ENCODE data around the gene FLNC.

FLNC gene

GRCh38 chr7:128860158-128861073 is 30.2 kb downstream of the FLNC start:
- Histone ChIP-seq H3K36me3 (ENCODE audit: insufficient read depth, low read length) (peaks cover 5% of the 10 kb centered on the region), H2AFZ (ENCODE audit: low read depth, low read length) (no peak overlapping the region), H3K4me1 (ENCODE audit: insufficient read depth, low read length) (peaks cover 16% of the 10 kb centered on the region), H3K4me3 (ENCODE audit: low read length) (no peak overlapping the region), H3K27me3 (ENCODE audit: insufficient read depth, low read length) (peaks cover 4% of the 10 kb centered on the region), H3K9me3 (ENCODE audit: low read length) (no peaks in the 10 kb centered on the region)

- Histone ChIP-seq H3K4me3 (ENCODE audit: low read length) (peak overlapping the region; percentile 66), H3K4me1 (ENCODE audit: insufficient read depth, low read length) (peaks cover 16% of the 10 kb centered on the region), H3K36me3 (ENCODE audit: insufficient read depth, low read length) (peaks cover 16% of the 10 kb centered on the region)
Measured at GRCh38 chr7:128861957-128862570, 31.9 kb downstream of the FLNC start.

DNA sequence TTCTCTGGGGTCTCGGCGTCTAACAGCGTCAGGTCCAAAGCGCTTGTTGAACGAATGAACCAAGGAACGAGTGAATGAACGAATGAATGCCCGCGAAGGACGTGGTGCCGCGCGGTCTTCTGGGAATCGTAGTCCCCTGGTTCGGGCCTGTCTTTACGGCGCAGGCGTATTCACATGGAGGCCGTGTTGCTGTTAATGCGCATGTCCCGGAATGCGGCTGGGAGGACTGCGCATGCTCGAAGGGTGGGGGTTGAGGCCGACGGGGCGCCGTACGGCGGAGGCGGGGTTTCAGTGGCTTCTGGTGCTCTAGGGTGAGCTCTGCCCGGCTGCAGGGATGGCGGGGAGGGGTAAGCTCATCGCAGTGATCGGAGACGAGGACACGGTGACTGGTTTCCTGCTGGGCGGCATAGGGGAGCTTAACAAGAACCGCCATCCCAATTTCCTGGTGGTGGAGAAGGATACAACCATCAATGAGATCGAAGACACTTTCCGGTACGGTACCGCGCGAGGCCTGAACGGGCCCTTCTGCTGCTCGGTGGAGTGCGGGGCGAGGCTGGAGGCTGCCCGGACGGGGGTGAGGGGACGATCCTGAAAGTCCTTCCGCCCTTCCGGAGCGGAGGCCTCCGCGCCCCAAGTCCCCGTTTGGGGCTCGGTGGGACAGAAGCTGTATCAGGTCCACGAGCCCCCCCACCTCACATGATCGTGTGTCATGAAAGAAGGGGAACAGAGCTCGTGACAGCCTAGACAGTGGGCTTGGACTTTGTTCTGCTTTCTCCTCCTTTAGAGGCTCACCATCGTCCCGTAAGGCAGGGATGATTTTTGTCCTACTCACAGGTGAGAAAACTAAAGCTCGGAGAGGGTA is 32.6 kb downstream of the FLNC start, which contains the start of gene ATP6V1F:
Gene ATP6V1F (plus strand): TSS at position 286 of the 862 bp plus-strand sequence. CDS start 49 bp downstream, at position 335.
- H3K27me3 ChIP-seq (ENCODE audit: insufficient read depth, low read length): no peaks in the 10 kb centered on the region
- H2AFZ ChIP-seq (ENCODE audit: low read depth, low read length): peak within 1 kb of the TSS; percentile 50
- H3K9me3 ChIP-seq (ENCODE audit: low read length): no peaks in the 10 kb centered on the region
- H3K36me3 ChIP-seq (ENCODE audit: insufficient read depth, low read length): peaks cover 16% of the 10 kb centered on the region
- H3K4me1 ChIP-seq (ENCODE audit: insufficient read depth, low read length): peaks cover 16% of the 10 kb centered on the region
- peak within 1 kb of the TSS; percentile 66 for H3K4me3 ChIP-seq (ENCODE audit: low read length)

More at GRCh38 chr7:128861957-128862570, 31.9 kb downstream of the FLNC start:
- no peaks in the 10 kb centered on the region for H3K9me3 ChIP-seq (ENCODE audit: low read length)
- peak overlapping the region; percentile 50 for H2AFZ ChIP-seq (ENCODE audit: low read depth, low read length)
- H3K27me3 ChIP-seq (ENCODE audit: insufficient read depth, low read length): no peaks in the 10 kb centered on the region

- no peaks in the 10 kb centered on the region for H3K27me3 ChIP-seq (ENCODE audit: insufficient read depth, low read length)
- H2AFZ ChIP-seq (ENCODE audit: low read depth, low read length): no peak overlapping the region
- no peaks in the 10 kb centered on the region for H3K9me3 ChIP-seq (ENCODE audit: low read length)
- peaks cover 16% of the 10 kb centered on the region for H3K4me1 ChIP-seq (ENCODE audit: insufficient read depth, low read length)
- H3K36me3 ChIP-seq (ENCODE audit: insufficient read depth, low read length): peaks cover 16% of the 10 kb centered on the region
- peak overlapping the region; percentile 66 for H3K4me3 ChIP-seq (ENCODE audit: low read length)
Measured at GRCh38 chr7:128863433-128863989, 33.3 kb downstream of the FLNC start.

DNA sequence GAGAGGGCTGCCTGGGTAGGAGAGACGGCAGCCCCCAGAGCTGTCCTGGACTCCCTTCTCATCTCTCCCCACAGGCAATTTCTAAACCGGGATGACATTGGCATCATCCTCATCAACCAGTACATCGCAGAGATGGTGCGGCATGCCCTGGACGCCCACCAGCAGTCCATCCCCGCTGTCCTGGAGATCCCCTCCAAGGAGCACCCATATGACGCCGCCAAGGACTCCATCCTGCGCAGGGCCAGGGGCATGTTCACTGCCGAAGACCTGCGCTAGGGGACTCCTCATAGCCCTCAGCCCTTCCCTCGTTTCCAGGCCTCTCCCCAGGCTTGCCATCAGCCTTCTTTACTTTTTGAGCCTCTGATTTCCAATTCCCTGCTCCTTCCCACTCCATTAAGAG is 35.1 kb downstream of the FLNC start:
- Histone ChIP-seq H2AFZ (ENCODE audit: low read depth, low read length) (no peak overlapping the region), H3K27me3 (ENCODE audit: insufficient read depth, low read length) (no peaks in the 10 kb centered on the region), H3K36me3 (ENCODE audit: insufficient read depth, low read length) (peaks cover 16% of the 10 kb centered on the region), H3K4me1 (ENCODE audit: insufficient read depth, low read length) (peaks cover 8% of the 10 kb centered on the region), H3K9me3 (ENCODE audit: low read length) (no peaks in the 10 kb centered on the region), H3K4me3 (ENCODE audit: low read length) (no peak overlapping the region)

DNA sequence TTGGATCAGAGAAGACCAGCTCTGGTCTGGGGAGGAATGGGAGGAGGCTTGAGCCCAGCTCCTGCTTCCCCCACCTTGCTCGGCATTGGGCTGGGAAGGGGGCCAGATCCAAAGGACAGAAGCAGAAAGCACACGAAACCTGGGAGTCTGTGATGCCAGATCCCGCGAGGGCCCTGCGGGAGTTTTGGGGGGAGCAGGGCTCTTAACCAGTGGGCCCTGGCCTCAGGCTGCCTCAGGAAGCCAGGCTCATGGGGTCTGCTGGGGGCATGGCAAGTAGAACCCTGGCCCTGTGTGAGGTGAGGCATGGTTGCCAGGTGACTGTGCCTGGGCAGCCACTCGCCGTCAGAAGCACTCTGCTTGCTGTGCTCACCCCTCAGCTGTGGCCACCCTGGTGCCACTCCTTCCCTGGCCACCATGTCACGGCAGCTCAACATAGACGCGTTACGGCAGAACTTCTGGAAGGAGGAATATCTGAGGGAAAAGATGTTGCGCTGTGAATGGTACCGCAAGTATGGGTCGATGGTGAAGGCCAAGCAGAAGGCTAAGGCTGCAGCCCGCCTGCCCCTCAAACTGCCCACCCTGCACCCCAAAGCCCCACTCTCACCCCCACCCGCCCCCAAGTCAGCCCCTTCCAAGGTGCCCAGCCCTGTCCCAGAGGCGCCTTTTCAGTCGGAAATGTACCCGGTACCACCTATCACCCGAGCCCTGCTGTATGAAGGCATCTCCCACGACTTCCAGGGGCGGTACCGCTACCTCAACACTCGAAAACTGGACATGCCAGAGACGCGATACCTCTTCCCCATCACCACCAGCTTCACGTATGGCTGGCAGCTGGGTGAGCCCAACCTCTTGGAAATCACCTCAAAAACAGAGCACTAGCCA is 36.0 kb downstream of the FLNC start:
- no peaks in the 10 kb centered on the region for H3K9me3 ChIP-seq (ENCODE audit: low read length)
- H3K4me1 ChIP-seq (ENCODE audit: insufficient read depth, low read length): peaks cover 8% of the 10 kb centered on the region
- H3K36me3 ChIP-seq (ENCODE audit: insufficient read depth, low read length): peaks cover 16% of the 10 kb centered on the region
- no peaks in the 10 kb centered on the region for H3K27me3 ChIP-seq (ENCODE audit: insufficient read depth, low read length)
- no peak overlapping the region for H3K4me3 ChIP-seq (ENCODE audit: low read length)
- H2AFZ ChIP-seq (ENCODE audit: low read depth, low read length): no peak overlapping the region

DNA sequence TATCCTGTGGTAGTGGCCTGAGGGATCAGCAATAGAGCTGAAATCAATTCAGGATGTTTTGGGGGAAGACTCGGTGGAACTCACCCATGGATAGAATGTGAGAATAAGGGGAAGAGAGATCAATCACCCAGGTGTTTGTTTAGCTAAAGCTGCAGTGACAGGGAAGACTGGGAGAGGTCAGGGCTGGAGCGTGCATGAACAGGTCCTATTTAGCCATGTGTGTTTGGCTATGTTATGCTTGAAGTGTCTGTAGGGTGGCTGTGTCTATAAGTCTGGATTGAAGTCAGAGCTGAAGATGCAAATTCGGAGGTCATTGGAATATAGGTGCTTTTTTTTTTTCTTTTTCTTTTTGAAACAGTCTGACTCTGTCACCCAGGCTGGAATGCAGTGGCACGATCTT is 37.0 kb downstream of the FLNC start:
- no peaks in the 10 kb centered on the region for H3K9me3 ChIP-seq (ENCODE audit: low read length)
- peaks cover 16% of the 10 kb centered on the region for H3K36me3 ChIP-seq (ENCODE audit: insufficient read depth, low read length)
- no peaks in the 10 kb centered on the region for H3K27me3 ChIP-seq (ENCODE audit: insufficient read depth, low read length)
- H2AFZ ChIP-seq (ENCODE audit: low read depth, low read length): no peak overlapping the region
- H3K4me3 ChIP-seq (ENCODE audit: low read length): no peak overlapping the region
- H3K4me1 ChIP-seq (ENCODE audit: insufficient read depth, low read length): peaks cover 8% of the 10 kb centered on the region

GRCh38 chr7:128867842-128868623 is 37.8 kb downstream of the FLNC start:
- H3K27me3 ChIP-seq (ENCODE audit: insufficient read depth, low read length): no peaks in the 10 kb centered on the region
- no peak overlapping the region for H3K4me3 ChIP-seq (ENCODE audit: low read length)

DNA sequence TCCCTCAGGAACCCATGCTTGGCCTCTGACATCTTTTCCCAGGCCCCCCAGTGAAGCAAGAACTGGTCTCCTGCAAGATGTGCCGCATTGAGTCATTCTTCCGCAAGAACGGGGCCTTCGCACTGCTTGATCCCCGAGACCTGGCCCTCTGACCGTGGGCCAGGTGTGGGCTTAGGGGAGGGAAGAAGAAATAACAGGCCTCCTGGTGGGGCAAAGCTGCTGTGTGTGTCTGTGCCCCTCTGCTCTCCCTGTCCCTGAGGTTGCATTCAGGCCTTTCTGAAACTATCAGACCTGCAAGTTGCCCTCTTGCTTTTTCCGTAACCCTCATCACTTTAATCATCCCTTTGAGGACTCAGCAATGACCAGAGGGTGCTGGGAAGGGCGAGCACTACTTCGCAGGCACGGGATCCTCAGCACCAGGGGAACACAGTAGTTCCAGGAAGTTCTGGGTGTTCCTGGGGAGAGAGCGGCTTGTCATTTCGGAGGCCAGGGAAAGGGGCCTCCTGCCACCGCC is 38.5 kb downstream of the FLNC start:
- Histone ChIP-seq H3K4me1 (ENCODE audit: insufficient read depth, low read length) (peaks cover 7% of the 10 kb centered on the region), H3K9me3 (ENCODE audit: low read length) (no peaks in the 10 kb centered on the region), H3K36me3 (ENCODE audit: insufficient read depth, low read length) (peaks cover 16% of the 10 kb centered on the region), H3K27me3 (ENCODE audit: insufficient read depth, low read length) (no peaks in the 10 kb centered on the region), H2AFZ (ENCODE audit: low read depth, low read length) (no peak overlapping the region), H3K4me3 (ENCODE audit: low read length) (peak overlapping the region; percentile 38)

More at GRCh38 chr7:128867842-128868623, 37.8 kb downstream of the FLNC start:
- Histone ChIP-seq H2AFZ (ENCODE audit: low read depth, low read length) (no peak overlapping the region), H3K9me3 (ENCODE audit: low read length) (no peaks in the 10 kb centered on the region), H3K36me3 (ENCODE audit: insufficient read depth, low read length) (peaks cover 16% of the 10 kb centered on the region), H3K4me1 (ENCODE audit: insufficient read depth, low read length) (peaks cover 8% of the 10 kb centered on the region)

DNA sequence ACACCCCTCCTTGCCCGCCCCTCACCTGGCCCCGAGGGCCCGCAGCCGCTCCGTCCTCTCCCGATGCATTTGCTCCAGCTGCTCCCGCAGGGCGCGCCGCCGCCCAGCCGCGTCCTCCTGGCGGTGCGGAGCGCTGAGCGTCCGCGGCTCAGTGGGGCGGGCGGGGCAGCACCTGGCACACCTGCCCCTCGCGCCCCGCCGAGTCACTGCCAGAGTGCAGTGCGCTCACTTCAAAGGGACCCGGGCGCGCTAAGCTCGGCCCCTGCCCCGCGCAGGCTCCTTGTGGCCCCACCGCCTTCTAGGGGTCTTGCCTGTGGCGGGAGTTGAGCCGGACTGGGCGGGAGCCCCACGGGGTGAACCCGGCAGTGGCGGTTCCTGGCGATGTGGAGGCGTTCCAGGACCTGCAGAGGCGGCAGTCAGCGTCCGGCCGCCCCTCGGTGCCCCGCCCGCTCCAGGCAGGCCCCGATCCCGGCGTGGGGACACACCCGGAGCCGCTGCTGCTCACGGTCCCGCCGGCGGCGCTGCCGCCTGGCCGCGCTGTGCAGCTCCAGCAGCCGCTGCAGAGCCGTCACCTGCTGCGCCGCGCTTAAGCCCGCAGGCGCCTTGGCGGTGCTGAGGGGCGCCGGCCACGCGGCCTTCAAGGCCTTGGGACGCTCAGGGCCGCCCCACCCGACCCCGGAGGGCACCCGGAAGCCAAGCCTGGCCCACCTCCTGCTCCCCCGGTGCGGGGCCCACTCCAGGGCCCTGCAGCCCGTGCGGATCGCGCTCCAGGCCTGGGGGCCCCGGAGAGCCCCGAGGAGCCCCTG is 39.1 kb downstream of the FLNC start:
- H3K27me3 ChIP-seq (ENCODE audit: insufficient read depth, low read length): peaks cover under 1% of the 10 kb centered on the region
- H2AFZ ChIP-seq (ENCODE audit: low read depth, low read length): peak overlapping the region; percentile 58
- peak overlapping the region; percentile 38 for H3K4me3 ChIP-seq (ENCODE audit: low read length)
- no peaks in the 10 kb centered on the region for H3K9me3 ChIP-seq (ENCODE audit: low read length)
- H3K4me1 ChIP-seq (ENCODE audit: insufficient read depth, low read length): peaks cover 4% of the 10 kb centered on the region
- peaks cover 16% of the 10 kb centered on the region for H3K36me3 ChIP-seq (ENCODE audit: insufficient read depth, low read length)

DNA sequence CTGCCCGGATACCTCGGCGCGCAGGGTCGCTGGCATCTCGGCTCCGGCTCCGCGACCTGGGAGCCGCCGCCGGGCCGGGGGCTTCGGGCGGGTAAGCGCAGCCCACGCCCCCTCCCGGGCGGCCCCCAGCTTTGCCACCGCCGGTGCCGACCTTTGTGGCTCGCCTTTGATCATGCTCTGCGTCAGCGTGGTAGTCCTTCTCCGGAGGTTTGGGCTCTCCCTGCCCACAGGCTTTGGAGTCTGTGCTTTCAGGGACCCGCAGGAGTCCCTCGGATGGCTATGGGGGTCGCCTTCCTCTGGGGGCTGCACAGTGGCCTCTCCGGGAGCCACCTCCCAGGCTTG is 39.7 kb downstream of the FLNC start:
- Histone ChIP-seq H3K36me3 (ENCODE audit: insufficient read depth, low read length) (peaks cover 15% of the 10 kb centered on the region), H3K4me1 (ENCODE audit: insufficient read depth, low read length) (peaks cover 4% of the 10 kb centered on the region), H3K9me3 (ENCODE audit: low read length) (no peaks in the 10 kb centered on the region), H3K4me3 (ENCODE audit: low read length) (peak overlapping the region; percentile 38), H2AFZ (ENCODE audit: low read depth, low read length) (peak overlapping the region; percentile 58), H3K27me3 (ENCODE audit: insufficient read depth, low read length) (peaks cover 5% of the 10 kb centered on the region)

All from neuron (in vitro differentiated cells).